Embryonic facial prominence (tissue), 1 donor: ENCODE results near the gene RANGRF.

Experiments
- DNase-seq: peaks from one replicate; pipeline ENCODE4 v3.0.0-alpha.2; 2016; ENCODE audit errors: extremely low spot score

RANGRF gene

GRCh38 chr17:8314797-8315763 lies 26.6 kb downstream of the RANGRF start:
- DNase-seq = no peak

DNA sequence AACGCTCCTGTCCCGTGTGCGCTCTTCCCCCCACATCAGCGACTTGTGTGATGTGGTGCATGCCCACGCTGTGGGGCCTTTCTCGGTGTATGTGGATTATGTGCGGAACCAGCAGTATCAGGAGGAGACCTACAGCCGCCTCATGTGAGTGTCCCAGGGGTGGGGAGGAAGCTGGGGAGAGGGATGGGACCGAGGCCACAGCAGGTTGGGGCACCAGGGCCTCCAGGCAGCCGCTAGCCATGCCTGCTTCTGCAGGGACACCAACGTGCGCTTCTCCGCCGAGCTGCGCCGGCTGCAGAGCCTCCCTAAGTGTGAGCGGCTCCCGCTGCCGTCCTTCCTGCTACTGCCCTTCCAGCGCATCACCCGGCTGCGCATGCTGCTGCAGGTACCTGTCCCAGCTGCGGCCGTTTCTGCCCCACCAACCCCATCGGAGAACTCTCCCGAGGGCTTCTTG lies 27.3 kb downstream of the RANGRF start:
- DNase-seq = no peak

DNA sequence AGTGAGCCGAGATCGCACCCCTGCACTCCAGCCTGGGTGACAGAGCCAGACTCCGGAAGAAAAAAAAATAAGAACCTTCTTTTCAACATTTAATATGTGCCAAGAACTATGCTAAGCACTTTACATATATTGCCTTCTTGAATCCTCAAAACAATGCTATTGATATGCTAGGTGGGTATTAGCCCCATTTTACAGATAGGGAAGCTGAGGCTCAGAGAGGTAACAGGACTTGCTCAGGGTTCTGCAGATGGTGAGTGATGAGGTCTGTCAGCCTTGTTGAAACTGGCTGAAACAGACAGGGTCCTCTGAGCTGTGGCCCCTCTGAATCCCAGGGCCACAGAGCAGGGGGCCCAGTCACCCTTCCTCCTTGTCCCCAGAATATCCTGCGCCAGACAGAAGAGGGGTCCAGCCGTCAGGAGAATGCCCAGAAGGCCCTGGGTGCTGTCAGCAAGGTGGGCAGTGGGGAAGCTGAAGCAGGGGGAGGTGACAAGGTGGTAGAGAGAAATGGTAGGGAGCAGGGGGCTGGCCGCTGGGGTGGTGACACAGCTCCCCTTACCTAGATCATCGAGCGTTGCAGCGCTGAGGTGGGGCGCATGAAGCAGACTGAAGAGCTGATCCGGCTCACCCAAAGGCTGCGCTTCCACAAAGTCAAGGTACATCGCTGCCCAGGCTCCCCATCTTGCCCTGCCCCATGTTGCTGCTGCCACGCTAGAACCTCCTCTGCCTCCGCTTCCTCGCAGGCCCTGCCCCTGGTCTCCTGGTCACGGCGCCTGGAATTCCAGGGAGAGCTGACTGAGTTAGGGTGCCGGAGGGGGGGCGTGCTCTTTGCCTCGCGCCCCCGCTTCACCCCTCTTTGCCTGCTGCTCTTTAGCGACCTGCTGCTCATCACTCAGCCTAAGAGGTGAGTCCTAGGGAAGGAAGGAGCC lies 29.8 kb downstream of the RANGRF start:
- DNase-seq = no peak

- no peak for DNase-seq
These were observed 31.8 kb downstream of the RANGRF start for GRCh38 chr17:8320262-8320661.

DNA sequence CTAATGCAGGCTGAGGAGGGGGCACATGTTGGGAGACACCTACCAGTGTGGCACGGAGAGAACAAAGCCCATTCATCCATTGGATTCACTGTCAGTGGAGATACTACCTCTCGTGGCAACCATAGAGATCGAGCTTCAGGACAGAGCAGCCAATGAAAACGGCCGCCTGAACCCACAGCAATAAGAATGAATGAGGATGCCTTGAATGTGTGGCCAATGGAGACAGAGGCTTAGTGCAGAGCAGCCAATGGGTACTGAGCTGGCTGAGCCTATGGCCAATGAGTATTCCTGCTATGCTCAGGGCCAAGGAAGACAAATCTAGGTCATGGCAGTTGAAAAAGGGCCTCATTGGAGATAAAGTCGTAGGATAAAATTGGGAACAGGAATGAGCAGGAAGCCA lies 32.5 kb downstream of the RANGRF start:
- DNase-seq = no peak

- no peak for DNase-seq
These were observed 33.6 kb downstream of the RANGRF start for GRCh38 chr17:8322061-8322460.

DNA sequence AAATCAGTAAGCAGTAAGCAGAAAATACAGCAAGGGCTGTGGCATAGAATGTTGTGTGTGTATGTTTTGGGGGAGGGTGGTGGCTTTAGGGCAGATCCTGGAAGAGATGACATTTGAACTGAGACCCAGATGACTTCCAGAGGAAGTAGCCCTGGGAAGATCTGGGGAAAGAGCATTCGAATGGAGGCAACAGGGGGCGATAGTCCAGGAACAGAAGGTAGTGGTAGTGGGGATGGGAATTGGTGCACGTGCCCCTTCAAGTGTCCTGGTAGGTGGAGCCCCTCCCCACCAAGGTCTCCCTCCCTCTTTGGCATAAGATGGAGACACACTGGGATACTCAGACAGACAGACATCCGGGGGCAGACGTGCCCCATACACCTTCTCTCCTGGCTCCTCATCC lies 35.7 kb downstream of the RANGRF start:
- no peak for DNase-seq

GRCh38 chr17:8324923-8325322 lies 36.5 kb downstream of the RANGRF start:
- no peak for DNase-seq

DNA sequence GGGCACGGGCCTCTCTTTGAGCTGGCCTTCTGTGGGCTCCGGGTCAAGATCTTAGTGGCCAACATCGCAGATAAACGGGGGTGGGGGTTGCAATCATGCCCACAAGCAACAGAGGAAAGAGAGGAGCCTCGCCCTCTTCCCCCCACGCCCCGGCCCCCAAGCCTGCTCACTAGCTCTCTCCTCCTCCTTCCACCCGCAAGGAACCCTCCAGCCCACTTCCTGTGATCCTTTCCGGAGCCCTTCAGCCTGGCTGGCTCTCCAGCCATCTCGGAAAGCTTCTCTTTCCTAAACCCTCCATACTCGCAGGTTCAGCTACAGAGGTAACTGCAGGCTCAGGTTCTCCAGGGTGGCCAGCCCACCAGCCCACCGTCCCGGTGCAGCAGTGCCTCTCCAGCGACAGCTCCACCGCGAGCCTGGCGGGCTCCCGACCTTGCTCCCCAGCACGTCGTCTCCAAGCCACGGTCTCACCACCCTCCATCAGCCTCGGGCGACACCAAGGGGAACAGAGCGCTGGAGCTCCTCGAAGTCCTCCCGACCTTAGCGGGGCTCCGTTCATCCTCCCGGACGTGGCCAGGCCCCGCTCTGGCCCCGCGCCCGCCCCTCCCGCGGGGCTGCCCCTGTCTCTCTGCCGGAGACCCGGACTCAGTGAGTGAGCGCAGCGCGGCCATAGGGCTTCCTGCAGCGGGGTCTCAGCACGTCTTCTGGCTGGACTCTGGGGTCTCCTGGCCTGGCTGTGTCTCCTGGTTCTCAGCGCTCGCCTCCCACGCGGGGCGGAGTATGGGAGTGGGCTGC lies 38.2 kb downstream of the RANGRF start:
- no peak for DNase-seq

GRCh38 chr17:8327303-8327649 lies 38.8 kb downstream of the RANGRF start:
- no peak for DNase-seq

GRCh38 chr17:8332128-8332527 lies 43.7 kb downstream of the RANGRF start:
- DNase-seq = no peak

DNA sequence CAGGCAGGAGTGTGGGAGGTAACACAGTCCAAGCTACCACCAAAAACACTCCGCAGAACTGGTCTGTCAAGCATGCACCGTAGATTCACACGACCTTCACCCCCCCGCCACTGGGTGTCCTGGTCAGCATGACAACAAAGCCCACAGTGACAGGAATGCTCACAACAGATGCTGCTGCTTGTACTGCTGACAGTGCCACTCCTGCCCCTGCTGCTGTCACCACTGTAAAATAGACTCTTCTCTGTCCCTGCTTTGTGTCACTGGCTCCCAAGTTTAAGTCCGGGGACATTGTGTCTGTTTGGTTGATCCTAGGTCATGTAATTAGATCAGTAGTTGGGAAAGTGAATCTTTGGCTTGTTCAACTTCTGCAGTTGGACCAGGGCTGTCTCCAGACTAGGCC lies 44.2 kb downstream of the RANGRF start:
- DNase-seq = no peak

GRCh38 chr17:8333281-8333680 lies 44.8 kb downstream of the RANGRF start:
- DNase-seq = no peak

- no peak for DNase-seq
These were observed 49.6 kb downstream of the RANGRF start for GRCh38 chr17:8337802-8338752.

GRCh38 chr17:8338753-8339140 lies 50.3 kb downstream of the RANGRF start:
- no peak for DNase-seq

DNA sequence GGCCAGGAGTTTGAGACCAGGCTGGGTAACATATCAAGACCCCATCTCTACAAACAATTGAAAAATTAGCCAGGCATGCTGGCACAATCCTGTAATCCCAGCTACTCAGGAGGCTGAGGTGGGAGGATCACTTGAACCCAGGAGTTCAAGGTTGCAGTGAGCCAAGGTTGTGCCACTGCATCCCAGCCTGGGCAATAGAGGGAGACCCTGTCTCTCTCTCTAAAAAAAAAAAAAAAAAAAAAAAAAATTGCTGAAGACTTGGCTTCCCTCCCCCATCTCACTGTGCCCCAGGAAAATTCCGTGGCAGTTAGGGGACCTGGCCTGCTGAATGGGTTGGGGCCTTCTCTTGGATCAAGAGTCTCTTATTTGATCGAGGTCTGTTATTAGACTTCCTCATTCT lies 51.1 kb downstream of the RANGRF start, which contains the start of gene ODF4:
ODF4 (plus strand) TSS at position 301 of the 400 bp plus-strand sequence. CDS start 212 bp downstream, outside the sequence.
- DNase-seq = no peak
